Hematopoietic multipotent progenitor cell treated with erythropoietin and hydrocortisone succinate and interleukin-3 and kit ligand, for 4 days (in vitro differentiated cells): ENCODE results near the gene EXOC3.

Experiments
- DNase-seq: peaks from one replicate; pipeline ENCODE4 v3.0.0-alpha.2; 2015

The EXOC3 gene

DNA sequence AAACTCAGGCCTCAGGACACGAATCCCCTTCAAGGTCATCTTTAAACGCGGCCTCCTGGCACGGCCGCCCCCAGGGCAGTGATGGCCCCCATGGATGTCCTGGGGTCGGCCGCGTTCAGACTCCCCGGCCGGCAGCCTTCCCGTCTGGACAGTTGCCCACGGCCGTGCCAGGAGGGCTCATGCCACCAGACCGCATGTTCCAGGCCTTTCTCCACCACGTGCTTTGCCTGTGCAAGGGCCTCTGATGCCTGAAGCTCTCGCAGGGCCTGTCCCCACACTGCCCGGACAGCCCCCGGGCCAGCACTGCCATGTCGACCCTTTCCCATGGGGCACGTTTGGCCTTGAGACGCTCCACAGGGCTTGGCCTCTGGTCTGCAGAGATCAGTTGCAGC lies 46.7 kb downstream of the EXOC3 start:
- no peak for DNase-seq

DNA sequence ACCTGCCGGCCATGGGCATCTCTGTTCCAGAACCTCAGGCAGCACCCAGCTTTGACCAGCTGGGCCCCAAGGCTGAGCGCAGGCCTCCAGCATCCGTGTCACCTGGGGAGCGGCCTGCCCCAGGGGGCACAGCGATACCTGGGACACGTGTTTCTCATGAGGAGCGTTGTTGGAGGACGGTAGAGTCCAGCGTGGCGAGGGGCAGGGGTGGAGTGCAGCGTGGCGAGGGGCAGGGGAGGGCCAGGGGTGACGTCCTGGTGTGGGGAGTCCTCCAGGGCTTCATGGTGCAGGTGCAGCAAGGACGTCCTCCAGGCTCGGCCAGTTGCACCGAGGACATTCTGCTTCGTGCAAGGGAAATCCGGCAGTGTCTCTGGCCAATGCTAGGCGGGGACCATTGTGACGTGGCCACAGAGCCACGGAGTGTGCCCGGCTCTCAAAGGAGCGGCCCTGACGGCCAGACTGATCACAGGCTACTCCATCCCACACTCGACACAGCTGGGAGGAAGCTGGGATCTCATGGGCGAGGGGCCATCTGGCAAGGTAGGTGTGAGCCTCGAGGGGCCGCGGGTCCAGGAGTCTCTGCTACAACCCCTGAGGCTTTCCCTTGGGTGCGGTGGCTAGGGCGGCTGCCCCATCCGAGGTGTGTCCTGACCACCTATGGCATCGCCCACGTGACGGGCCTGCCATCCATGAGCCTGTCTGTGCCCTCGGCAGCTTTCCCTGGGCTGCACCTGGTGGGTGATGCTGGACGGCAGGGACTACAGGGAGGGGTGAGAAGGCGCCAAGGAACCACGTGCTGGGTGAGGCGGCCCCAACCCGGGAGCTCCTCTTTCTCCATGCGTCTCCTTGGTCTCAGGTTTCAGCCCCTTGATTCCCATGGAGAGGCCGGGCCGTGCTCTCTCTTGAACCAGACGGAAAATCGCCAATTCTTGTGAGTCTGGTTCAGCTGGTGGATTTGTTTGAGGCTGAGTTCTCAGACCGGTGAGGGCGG lies 47.4 kb downstream of the EXOC3 start:
- DNase-seq = no peak

DNA sequence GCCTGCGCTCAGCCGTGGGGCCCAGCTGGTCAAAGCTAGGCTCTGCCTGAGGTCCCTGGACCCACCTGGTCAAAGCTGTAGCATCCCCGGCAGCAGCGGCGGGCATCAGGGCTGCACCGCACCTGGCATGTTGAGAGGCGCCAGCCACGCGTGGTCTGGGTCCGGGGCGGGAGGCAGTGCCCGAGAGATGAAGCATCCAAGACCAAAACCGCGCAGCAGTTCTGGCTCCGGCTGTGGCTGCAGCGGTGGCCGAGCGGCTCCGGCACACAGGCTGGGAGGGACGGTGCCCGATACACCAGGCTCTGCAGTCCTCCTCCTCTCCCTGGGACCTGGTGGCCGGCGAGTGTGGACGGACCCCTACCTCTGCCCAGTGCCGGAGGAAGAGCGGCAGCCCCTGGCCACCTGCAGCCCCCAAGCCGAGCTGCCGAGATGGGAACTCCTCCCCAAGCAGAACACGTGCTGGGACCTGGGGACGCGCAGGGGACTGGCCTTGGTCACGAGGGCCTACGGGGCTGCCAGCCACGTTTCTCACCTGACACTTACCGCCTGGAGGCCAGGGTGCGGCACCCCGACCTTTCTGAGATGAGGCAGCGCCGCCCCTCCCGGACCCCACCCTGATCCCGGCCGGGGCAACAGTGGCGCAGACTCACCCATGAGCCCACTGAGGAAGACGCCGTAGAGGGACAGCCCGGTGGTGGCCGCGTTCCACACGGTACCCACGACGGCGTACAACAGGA lies 48.3 kb downstream of the EXOC3 start:
- no peak for DNase-seq

DNA sequence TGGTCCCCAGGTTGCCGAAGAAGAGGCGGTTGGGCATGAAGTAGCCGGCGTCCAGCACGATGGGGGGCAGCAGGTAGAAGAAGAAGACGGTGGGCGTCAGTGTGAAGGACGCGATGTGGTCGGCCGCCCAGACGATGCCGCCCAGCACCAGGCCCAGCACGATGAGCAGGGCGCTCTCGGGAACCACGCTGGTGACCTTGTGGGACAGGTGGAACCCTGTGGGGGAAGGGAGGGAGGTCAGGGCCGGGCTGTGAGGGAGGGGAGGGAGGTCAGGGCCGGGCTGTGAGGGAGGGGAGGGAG lies 48.8 kb downstream of the EXOC3 start:
- DNase-seq = no peak

DNA sequence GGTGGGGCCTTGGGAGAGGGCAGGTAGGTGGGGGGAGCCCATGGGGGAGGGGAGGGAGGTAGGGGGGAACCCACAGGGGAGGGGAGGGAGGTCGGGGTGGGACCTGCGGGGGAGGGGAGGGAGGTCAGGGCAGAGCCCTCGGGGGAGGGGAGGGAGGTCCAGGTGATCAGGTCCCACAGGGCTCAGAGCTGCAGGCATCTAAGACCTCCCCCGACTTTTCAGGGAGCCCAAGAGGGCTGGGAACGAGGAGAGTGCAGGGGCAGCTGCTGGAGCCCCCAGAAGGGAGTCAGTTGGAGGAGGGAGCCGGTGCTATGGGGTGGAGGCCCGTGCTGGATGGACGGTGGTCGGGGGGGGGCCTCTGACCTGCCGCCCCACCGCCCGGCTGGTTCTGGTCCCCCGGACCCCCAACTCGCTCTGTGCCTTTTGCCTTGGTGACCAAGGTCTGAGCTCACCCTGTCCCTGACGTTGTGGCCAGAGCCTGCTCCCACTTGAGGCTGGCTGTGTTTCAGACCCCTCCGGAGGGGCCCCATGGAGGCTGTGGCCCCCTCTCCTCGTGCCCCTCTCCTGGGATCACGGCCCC lies 49.4 kb downstream of the EXOC3 start:
- DNase-seq = no peak

DNA sequence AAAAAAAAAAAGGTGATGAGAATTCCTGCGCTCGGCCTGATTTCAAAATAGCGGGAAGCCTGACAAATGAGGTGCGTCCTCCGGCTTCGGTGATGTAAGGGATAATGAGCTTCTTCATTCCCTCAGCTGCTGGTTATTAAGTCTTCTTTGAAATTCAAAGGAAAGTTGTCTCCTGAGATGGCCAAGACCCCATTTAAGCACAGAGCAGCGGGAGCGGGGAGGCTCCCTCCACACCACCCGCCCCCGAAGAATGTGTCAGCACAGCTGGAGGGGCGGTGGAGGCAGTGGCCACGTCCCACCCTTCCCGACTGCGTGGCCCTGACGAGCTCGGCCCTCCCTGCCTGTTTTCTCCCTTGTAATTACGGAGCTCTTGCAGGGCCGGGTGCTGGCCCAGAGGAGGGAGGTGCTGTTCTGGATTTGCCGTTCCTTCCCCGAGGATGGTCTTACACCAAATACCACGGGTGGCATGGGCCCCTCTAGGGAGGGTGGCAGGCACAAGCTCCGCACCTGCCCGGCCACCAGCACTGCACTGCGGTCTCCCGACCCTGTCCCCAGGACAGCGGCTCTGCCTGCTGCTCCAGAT lies 50.2 kb downstream of the EXOC3 start:
- no peak for DNase-seq

DNA sequence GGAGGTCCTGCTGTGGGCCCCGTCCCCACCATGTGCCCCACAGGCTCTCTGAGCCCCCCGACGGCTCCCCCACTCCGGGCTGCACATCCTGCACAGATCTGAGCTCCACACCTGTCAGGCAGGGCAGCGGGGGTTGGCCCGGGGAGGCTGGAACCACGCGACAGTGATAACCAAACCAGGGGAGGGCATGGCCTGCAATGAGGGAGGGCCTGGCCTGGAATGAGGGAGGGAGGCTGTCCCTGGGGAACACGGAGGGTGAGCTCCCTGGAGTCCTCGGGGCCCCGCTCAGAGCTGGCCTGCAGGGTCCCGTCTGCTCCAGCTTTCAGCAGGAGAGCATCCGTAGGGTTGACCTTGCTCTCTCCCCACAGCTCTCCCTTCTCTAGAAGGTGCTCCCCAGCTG lies 50.8 kb downstream of the EXOC3 start:
- no peak for DNase-seq

DNA sequence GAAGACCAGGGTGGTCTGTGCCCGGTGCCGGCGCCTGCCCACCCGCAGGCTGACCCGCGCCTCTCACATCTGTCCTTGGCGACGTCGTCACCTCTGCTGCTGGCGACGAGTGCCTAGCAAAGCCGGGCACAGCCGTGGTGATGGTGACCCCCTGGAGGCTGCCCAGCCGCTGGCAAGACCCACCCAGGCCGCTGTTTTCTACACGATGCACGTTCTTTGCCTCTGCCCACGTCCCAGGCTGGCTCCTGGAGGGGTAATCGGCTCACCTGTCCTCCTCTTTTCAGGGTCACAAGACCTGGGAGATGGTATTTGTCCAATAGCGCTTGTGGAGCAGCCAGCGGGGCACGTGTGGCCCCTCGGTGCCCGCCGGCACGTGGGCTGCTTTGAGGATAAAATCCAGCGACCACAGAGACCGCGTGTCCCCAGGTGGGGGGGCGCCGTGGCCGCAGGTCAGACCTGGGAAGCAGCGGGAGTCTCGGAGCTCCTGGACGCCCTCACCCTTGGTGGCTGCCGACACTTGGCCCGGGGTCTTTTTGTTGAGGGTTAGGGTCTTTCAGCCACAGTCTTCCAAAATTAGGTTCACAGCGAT lies 51.8 kb downstream of the EXOC3 start:
- DNase-seq = no peak

DNA sequence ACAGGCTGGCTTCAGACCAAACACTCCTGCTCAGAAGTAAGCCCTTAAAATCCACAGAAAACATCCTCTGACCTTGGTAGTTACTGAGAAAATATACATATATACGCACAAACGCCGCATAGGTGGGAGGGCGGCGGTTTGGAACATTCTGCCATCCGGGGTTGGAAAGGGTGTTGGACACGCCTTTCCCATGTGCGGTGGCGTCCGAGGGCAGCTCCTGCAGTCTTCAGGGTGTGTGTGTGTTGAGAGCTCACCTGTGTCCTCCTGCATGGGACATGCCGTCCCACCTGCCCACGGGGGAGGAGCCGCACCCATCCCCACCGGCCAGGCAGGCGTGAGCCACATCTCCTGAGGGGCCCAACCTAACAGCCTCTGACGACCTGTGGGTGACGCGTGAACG lies 53.1 kb downstream of the EXOC3 start:
- DNase-seq = no peak

DNA sequence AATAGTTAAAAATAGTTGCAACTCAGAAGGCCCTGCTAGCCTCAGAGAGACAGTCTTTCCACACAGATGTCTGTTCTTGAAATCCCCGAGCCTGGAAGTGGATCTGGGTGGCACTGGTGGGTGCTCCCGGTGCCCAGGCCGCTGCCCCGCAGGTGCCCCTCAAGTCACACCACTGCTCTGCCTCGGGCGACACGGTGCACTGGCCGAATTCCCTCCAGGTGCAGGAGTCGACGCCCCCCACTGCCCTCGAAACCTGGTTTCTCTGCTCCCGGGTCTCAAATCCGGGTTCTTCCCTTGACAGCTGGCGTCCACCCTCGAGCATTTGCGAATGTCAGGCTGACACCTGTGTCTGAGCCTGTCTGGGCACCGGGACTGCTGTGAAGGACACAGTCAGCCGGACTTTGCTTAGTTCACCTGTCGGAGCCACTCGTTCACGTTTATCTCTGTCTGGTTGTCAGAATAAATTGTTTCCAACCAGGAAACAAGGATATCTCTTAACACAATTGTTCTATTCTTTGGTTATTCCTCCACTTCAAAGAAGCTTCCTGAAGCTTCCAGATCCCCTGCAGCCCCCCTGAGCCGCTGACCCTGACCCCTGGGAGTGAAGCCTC lies 54.2 kb downstream of the EXOC3 start:
- DNase-seq = no peak

DNA sequence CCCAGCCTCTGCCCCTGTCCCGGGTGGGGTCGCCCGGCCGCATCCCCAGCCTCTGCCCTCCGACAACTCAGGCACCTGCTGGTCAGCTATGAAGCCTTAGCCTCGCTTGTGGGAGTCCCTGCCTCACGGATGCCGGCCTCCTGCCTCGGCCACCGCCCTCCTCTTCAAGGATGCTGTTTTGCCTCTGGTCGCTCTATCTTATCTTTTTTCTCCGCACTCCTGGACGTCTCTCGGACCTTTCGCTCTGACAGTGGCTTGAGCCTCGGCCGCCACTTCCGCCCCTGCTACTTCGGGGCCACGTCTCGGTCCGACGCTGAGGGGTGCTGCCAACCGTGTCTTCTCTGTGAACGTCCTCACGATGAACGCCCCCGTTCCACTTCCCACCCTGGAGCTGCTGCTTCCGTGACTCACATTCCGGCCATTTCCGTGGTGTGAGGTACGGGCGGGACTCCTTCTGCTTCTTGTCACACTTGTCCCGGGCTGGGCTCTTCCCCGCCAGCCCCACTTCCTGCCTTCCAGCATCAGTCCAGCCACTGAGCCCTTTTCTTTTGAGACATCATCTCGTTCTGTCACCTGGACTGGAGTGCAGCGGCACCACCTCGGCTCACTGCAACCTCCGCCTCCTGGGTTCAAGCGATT lies 55.0 kb downstream of the EXOC3 start:
- DNase-seq = no peak

DNA sequence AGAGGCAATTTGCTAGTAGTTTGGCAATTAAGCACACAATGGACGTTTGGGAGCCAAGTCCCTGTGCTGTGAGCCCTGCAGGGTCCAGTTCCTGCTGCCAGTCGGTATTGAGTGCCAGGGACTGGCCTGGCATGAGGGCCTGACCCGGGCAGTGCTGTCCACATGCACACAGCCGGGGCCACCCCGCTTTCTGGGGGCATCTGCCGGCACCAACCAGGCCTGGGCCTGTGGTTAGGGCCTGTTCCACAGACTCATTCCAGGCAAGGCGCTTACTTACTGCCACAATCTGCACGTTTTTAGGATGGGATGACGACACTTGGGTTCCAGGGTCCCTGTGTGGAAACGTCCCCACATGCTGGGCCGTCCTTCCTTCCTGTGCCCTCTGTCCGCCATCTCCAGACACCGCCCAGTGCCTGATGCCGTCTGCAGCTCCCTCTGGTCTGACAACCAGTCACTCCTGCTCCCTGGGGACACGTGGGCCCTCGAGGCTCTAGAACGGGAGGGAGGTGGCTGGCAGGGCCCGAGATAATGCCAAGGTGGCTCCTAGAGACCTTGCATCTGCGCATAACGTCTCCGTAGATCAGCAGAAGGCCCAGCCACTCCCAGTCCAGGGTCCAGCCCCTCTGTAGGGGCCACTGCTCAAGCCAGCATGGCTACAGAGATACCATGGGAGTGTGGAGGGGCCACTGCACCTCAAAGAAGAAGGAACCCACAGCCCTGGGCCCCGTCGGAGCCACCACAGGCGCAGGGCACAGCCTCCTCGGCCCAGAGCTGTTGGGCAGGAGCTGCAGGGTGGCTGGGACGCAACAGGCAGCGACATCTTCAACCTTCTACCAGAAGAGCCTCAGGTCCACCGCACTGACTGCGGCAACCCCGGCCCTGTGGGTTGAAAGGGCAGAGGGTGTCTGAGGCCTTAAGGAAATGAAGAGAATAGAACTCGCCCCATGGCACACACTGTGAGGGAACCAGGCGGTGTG lies 56.5 kb downstream of the EXOC3 start:
- DNase-seq = no peak

DNA sequence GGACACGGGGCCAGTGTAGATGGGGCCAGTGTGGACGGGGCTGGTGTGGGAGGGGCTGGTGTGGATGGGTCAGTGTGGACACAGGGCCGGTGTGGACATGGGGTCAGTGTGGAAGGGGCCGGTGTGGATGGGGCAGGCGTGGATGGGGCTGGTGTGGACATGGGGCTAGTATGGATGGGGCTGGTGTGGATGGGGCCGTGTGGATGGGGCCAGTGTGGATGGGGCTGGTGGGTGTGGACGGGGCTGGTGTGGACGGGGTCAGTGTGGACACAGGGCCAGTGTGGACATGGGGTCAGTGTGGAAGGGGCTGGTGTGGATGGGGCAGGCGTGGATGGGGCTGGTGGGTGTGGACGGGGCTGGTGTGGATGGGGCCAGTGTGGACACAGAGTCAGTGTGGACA lies 57.5 kb downstream of the EXOC3 start:
- DNase-seq = no peak

DNA sequence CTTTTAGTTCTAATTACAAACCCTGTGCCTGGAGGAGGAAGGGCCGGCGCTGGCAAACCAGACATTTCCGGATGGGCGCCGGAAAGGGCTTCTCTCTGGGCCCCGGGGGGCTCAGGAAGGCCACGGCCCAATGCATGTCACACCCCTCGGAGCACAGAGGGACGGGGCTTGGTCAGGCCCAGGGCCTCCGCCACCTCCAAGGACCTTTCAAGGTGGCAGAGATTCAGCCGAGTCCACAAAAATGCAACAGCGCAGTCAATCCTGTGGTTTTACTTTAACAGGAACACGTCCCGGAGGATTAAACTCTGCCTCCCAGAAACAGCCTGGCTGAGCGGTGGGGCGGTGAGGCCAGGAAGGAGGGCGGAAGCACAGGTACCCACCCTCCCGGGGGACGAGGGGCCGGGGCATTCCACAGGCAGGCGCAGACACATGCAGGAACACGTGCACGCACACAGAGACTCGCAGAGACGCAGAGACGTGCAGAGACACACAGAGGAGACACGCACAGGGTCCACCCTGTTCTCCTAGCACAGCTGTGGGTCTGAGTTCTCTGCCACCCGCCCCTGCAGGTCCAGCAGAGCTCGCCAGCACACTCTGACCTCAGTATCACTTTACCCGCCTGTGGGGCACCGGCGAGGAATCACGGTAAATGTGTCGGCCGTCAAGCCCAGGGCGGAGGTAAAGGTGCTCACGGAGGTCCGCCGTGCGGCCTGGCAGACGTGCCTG lies 58.3 kb downstream of the EXOC3 start:
- no peak for DNase-seq

DNA sequence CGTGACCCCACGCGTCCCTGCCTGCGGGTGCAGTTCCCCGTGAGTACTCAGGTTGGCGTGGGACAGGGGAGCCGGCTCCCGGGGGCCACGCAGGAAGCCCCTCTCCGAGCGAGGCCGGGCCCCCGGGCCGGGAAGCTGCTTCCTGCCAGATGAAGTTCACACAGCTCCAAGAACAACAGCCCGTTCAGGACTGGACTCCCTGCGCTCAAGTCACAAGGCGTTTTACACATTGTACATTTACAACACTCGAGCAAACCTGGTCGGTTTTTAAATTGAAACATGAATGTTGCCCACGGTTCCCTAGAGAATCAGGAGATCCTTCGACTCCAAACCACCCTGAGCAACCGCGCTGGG lies 58.8 kb downstream of the EXOC3 start:
- DNase-seq = no peak

DNA sequence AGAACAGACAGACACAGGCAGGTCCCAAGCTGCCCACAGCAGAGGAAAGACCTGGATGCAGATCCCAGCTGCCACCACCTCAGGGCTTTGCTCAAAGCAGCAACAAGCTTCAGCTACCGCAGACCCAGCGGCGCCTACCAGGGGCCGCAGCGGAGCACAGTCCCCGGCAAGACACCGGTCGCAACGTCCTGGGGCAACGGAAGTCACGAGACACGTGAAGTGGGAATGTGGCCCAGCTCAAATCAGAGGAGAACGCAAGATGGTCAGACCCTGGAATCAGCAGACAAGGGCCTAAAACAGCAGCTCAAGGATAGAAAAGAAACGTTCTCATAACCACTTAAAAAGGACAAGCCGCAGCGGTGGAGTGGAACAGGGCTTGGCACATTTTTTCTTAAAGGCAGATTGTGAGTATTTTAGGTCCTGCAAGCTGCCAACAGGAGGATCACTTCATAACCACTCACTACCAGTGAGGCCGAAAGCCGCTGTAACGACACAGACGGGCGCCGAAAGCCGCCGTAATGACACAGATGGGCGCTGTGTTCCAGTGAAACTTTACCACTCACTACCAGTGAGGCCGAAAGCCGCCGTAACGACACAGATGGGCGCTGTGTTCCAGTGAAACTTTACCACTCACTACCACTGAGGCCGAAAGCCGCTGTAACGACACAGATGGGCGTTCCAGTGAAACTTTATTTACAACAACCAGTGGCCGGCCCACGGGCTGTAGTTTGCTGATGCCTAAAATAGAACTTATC lies 59.5 kb downstream of the EXOC3 start:
- peak; percentile 23 for DNase-seq

DNA sequence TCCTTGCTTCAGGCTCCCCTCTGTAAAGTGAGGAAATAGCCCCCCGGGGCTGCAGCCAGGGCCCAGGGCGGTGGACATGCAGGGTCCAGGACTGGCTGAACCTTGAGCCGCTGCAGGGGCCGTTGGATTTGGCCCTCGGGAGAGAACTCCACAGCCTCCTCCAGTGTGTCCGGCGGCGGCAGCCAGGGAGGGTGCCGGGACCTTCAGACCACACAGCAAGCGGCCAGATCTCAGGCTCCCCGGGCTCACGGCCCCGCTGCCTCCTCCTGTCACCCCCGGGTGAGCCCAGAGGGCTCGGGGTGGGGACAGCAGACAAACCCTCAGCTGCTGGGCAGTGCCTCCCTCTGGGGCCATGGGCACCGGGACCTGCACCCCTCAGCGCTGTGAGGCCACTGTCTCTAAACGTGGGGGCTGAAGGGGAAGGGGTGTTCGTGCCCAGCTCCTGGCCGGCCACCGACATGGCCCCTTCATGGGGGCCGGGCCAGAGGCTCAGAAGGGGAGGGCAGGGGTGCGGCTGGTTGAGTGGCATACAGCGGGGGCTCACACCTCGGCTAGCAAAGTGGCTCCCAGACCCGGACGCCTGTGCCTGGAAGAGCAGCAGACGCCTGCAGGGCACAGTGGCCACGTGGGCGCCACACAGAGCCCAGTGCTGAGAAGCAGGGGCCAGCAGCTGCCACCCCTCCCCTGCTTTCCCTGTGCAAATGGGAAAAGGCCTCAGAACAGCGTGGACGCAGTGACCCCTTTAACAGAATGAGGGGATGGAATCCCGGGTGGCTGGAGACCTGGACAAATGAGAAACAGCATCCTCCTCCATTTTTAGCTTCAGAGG lies 61.6 kb downstream of the EXOC3 start:
- no peak for DNase-seq

DNA sequence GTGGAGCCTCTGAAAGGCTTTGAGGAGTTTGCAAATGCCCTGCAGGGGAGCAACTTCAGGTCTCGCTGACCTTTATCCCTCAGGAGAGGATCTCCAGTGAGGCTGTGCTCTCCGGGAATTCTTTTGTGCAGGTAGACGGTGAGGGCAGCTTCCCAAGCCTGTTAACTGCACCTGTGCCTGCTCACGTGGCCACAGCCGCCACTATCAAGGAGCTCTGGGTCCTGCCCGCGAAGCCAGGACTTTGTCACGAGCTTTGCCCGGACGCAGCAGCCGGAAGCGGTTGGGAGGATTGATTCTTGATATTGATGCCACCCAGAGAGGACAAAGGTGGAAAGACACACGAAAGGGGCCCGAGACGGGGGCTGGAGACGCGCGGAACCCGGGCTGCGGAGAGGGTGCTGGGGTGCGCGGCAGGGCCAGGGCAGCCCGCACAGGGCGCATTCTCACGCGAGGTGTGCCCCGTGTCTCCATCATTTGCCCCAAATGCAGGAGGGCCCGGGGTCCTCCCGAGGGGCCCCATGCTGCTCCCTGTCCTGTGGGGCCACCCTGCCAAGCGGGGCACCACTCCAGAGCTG lies 63.1 kb downstream of the EXOC3 start:
- DNase-seq = no peak
